ENCODE data around the gene SYNGR4.
A peak's percentile ranks its signal among the peaks of the same experiment; 100 is the strongest.

Gene SYNGR4

GRCh38 chr19:48341515-48342413, 22.4 kb upstream of the SYNGR4 start:
- DNase-seq: peak in 1 of 2 experiments; percentile 67

- no peak for DNase-seq
Observed at GRCh38 chr19:48342414-48342738, 21.8 kb upstream of the SYNGR4 start.

GRCh38 chr19:48342841-48343540, 21.2 kb upstream of the SYNGR4 start:
- DNase-seq: no peak

GRCh38 chr19:48344892-48345291, 19.3 kb upstream of the SYNGR4 start:
- DNase-seq: no peak

- no peak for DNase-seq
Observed at GRCh38 chr19:48346191-48346590, 18.0 kb upstream of the SYNGR4 start.

GRCh38 chr19:48348045-48348444, 16.1 kb upstream of the SYNGR4 start:
- no peak for DNase-seq

GRCh38 chr19:48348737-48349136, 15.4 kb upstream of the SYNGR4 start:
- DNase-seq: no peak

- DNase-seq: no peak
Observed at GRCh38 chr19:48350856-48351255, 13.3 kb upstream of the SYNGR4 start.

- DNase-seq: peak; percentile 39 to 47
Observed at GRCh38 chr19:48351341-48351752, 12.8 kb upstream of the SYNGR4 start.

- DNase-seq: no peak
Observed at GRCh38 chr19:48353677-48354076, 10.5 kb upstream of the SYNGR4 start.

- no peak for DNase-seq
Observed at GRCh38 chr19:48354332-48354992, 9.7 kb upstream of the SYNGR4 start.

- DNase-seq: no peak
Observed at GRCh38 chr19:48355365-48355954, 8.7 kb upstream of the SYNGR4 start.

- DNase-seq: no peak
Observed at GRCh38 chr19:48359123-48359522, 5.0 kb upstream of the SYNGR4 start.

- DNase-seq: no peak
Observed at GRCh38 chr19:48361912-48362311, 2.3 kb upstream of the SYNGR4 start.

- DNase-seq: peak; percentile 94 to 97
Observed at GRCh38 chr19:48362716-48363499, 1.3 kb upstream of the SYNGR4 start.

- no peak for DNase-seq
Observed at GRCh38 chr19:48363500-48363809, 712 bp upstream of the SYNGR4 start.

- DNase-seq: no peak
Observed at GRCh38 chr19:48364598-48365348, 606 bp downstream of the SYNGR4 start.

GRCh38 chr19:48365602-48366001, 1.4 kb downstream of the SYNGR4 start:
- no peak for DNase-seq

GRCh38 chr19:48367855-48368254, 3.7 kb downstream of the SYNGR4 start:
- no peak for DNase-seq

- DNase-seq: no peak
Observed at GRCh38 chr19:48368936-48369335, 4.8 kb downstream of the SYNGR4 start.

- DNase-seq: no peak
Observed at GRCh38 chr19:48370955-48371354, 6.8 kb downstream of the SYNGR4 start.

GRCh38 chr19:48371367-48371766, 7.2 kb downstream of the SYNGR4 start:
- no peak for DNase-seq

Data from NCI-H2081 (cell line).